HepG2 (cell line): Measurements from ENCODE around the gene WNT3. TPM values are rescaled to one million over a fixed set of nuclear protein-coding genes. Genes with fewer than 3 reads are reported as not detected.

Experiments used
- ADNP ChIP-seq: sonication (generic); formaldehyde crosslinking; IDR thresholded peaks from 2 replicates; pipeline ENCODE4 v1.4.0; 2020; ENCODE audit warnings: missing genetic modification reagents
- BATF2 ChIP-seq: sonication (generic); formaldehyde crosslinking; IDR thresholded peaks from 2 replicates; pipeline ENCODE4 v1.8.0; 2022; ENCODE audit warnings: mild to moderate bottlenecking, missing genetic modification reagents, moderate library complexity
- BHLHE40 ChIP-seq: IDR thresholded peaks from 2 replicates; pipeline ENCODE4 v1.6.1; 2011; ENCODE audit warnings: low read length, improper control_type of control experiment
- CSRNP2 ChIP-seq: sonication (generic); formaldehyde crosslinking; conservative IDR thresholded peaks from 2 replicates; pipeline ENCODE4 v1.8.0; 2022; ENCODE audit warnings: low read depth, missing genetic modification reagents
- DNMT1 ChIP-seq: sonication (generic); formaldehyde crosslinking; IDR thresholded peaks from 2 replicates; pipeline ENCODE4 v1.5.1; 2020; ENCODE audit warnings: mild to moderate bottlenecking, missing genetic modification reagents
- ELF4 ChIP-seq: sonication (generic); formaldehyde crosslinking; IDR thresholded peaks from 2 replicates; pipeline ENCODE4 v1.5.0; 2020; ENCODE audit warnings: missing genetic modification reagents, mild to moderate bottlenecking, moderate library complexity, borderline replicate concordance
- ETV5 ChIP-seq: IDR thresholded peaks from 2 replicates; pipeline ENCODE4 v1.6.1; 2018; ENCODE audit warnings: missing biosample characterization, missing genetic modification reagents, inconsistent platforms, borderline replicate concordance
- GATAD2A ChIP-seq: IDR thresholded peaks from 2 replicates; pipeline ENCODE4 v1.6.1; 2016
- GMEB1 ChIP-seq: sonication (generic); formaldehyde crosslinking; IDR thresholded peaks from 2 replicates; pipeline ENCODE4 v1.5.1; 2020; ENCODE audit warnings: missing genetic modification reagents, mild to moderate bottlenecking, borderline replicate concordance
- ISL2 ChIP-seq: sonication (generic); formaldehyde crosslinking; IDR thresholded peaks from 2 replicates; pipeline ENCODE4 v1.5.0; 2020; ENCODE audit warnings: missing genetic modification reagents
- MATR3 ChIP-seq: sonication (generic); formaldehyde crosslinking; IDR thresholded peaks from 2 replicates; pipeline ENCODE4 v1.4.0; 2020; ENCODE audit warnings: missing genetic modification reagents
- PLRG1 ChIP-seq: fragments of 450-650 bp; conservative IDR thresholded peaks from 2 replicates; pipeline ENCODE4 v1.6.1; 2016
- PRDM15 ChIP-seq: sonication (generic); formaldehyde crosslinking; IDR thresholded peaks from 2 replicates; pipeline ENCODE4 v1.4.0; 2020; ENCODE audit warnings: missing genetic modification reagents
- ZBTB20 ChIP-seq: sonication (generic); formaldehyde crosslinking; IDR thresholded peaks from 2 replicates; pipeline ENCODE4 v1.8.1; 2023; ENCODE audit warnings: missing genetic modification reagents, low read depth, mild to moderate bottlenecking, borderline replicate concordance
- ZNF234 ChIP-seq: sonication (generic); formaldehyde crosslinking; conservative IDR thresholded peaks from 2 replicates; pipeline ENCODE4 v1.5.1; 2020; ENCODE audit warnings: mild to moderate bottlenecking, missing genetic modification reagents
- ZNF33A ChIP-seq: sonication (generic); formaldehyde crosslinking; IDR thresholded peaks from 2 replicates; pipeline ENCODE4 v1.5.1; 2020; ENCODE audit warnings: missing genetic modification reagents, mild to moderate bottlenecking, moderate library complexity, borderline replicate concordance
- ZNF816 ChIP-seq: sonication (generic); formaldehyde crosslinking; IDR thresholded peaks from 2 replicates; pipeline ENCODE4 v1.8.0; 2022; ENCODE audit warnings: missing genetic modification reagents, mild to moderate bottlenecking, borderline replicate concordance
- polyA plus RNA-seq, 8 experiments: library from polyadenylated mRNA; depleted of rRNA in 3 of 8; stranded (reverse) in 7 of 8; unstranded in 1 of 8; fragments of >200 nt; fragmentation: Illumina TruSeq in 4 of 8; extraction: Trizol in 4 of 8; gene quantifications; 2 replicates each; pipeline versions ENCODE4 v1.2.1 to v1.2.3, GENCODE V29; 2011 to 2016; ENCODE audit warnings: low read depth in 4 of 8, missing spikeins in 1 of 8, mixed read lengths in 1 of 8; ENCODE audit not compliant: insufficient read depth in 1 of 8
- total RNA-seq, 5 experiments: library from RNA; depleted of rRNA; stranded (reverse); fragments of >200 nt; fragmentation: Illumina TruSeq; extraction: Trizol; gene quantifications; 2 replicates each; pipeline ENCODE4 v1.2.3, GENCODE V29; 2016; ENCODE audit warnings: low read depth in 1 of 5
- TF ChIP-seq, protein P1 (sequence below): sonication (generic); formaldehyde crosslinking; IDR thresholded peaks from 2 replicates; pipeline ENCODE4 v1.9.0; 2021; ENCODE audit warnings: missing genetic modification reagents, borderline replicate concordance

Gene WNT3
- total and polyA plus RNA-seq, 2 of the 13 experiments (the other 11 are each of a cell fraction or from before 2014, with no cell fraction given): 8.5 to 10.3 TPM

DNA sequence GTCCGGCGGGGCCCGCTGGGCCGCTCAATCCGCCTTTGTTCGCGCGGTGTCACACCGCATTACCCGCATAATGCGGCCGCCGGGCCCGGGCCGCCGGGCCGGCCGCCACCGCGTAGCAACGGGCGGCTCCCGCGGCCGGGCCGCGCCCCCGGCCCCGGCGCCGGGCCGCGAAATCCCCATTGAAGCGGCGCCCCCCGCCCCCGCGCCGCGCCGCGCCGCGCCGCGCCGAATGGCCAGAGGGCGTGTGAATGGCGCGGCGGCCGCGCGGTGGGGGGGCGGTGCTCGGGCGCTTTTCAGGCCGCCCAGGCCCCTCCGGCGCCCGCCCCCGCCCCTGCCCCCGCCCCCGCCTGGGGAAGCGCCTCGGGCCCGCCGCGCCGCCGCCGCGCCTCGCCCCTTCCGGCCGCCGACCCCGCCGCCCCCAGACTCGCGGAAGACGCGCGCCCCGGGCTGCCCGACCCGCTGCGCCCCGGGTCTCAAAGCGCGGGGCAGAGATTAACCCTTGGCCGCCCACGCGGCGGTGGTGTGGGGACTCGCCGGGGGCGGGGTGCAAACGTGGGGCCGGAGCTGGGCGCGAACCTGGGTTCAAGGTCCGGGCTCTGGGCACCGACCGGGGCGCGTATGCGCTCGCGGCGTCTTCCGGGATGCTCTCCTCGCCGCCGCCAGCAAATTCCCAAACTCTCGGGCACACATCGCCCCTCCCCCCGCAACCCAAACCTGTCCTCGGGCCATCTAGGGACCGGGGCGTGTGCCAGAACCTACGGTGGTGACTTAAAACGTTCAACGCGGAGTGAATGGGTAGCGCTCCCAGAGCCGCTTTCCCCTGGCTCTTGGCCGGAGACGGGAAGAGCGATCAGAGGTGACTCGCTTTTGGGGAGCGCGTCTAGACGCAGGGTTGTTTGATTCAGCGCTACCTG is 46.7 kb downstream of the WNT3 start (continued):
- peak; percentile 87; the same call in 1 of the 2 replicates for TF ChIP-seq ZNF234 (CRISPR knock-in tag)
- peak; percentile 68; the same call in 1 of the 2 replicates for TF ChIP-seq PRDM15 (CRISPR knock-in tag)
- TF ChIP-seq MATR3 (CRISPR knock-in tag): no peak
- peak; percentile 91; the same call in 1 of the 2 replicates for TF ChIP-seq ZNF816 (CRISPR knock-in tag)
- TF ChIP-seq CSRNP2 (CRISPR knock-in tag): no peak
- peak; percentile 67 for TF ChIP-seq GATAD2A (CRISPR knock-in tag)
- TF ChIP-seq ISL2: peak; percentile 85
- peak; percentile 72; the same call in 1 of the 2 replicates for TF ChIP-seq GMEB1 (CRISPR knock-in tag)
- 0 out of 2 replicates have a peak, but pooled peaks have one; percentile 42 for TF ChIP-seq ZNF33A
- TF ChIP-seq ZBTB20: no peak
- no peak for TF ChIP-seq ELF4 (CRISPR knock-in tag)
- TF ChIP-seq ADNP (CRISPR knock-in tag): peak; percentile 67; the same call in 1 of the 2 replicates
- TF ChIP-seq BATF2 (CRISPR knock-in tag): no peak
- TF ChIP-seq, protein P1, sequence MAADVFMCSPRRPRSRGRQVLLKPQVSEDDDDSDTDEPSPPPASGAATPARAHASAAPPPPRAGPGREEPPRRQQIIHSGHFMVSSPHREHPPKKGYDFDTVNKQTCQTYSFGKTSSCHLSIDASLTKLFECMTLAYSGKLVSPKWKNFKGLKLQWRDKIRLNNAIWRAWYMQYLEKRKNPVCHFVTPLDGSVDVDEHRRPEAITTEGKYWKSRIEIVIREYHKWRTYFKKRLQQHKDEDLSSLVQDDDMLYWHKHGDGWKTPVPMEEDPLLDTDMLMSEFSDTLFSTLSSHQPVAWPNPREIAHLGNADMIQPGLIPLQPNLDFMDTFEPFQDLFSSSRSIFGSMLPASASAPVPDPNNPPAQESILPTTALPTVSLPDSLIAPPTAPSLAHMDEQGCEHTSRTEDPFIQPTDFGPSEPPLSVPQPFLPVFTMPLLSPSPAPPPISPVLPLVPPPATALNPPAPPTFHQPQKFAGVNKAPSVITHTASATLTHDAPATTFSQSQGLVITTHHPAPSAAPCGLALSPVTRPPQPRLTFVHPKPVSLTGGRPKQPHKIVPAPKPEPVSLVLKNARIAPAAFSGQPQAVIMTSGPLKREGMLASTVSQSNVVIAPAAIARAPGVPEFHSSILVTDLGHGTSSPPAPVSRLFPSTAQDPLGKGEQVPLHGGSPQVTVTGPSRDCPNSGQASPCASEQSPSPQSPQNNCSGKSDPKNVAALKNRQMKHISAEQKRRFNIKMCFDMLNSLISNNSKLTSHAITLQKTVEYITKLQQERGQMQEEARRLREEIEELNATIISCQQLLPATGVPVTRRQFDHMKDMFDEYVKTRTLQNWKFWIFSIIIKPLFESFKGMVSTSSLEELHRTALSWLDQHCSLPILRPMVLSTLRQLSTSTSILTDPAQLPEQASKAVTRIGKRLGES (CRISPR knock-in tag): peak; percentile 88; the same call in 1 of the 2 replicates
- TF ChIP-seq PLRG1: no peak
- peak; percentile 81 for TF ChIP-seq ETV5
- no peak for TF ChIP-seq BHLHE40
- TF ChIP-seq DNMT1 (CRISPR knock-in tag): no peak
